ENCODE measurements around the gene CCDC110.

The CCDC110 gene

GRCh38 chr4:185472103-185472542 is 590 bp upstream of the CCDC110 start:
- DNase-seq (ENCODE audit: low read depth in 2 of 2) = no peak

GRCh38 chr4:185470501-185471195 is 885 bp downstream of the CCDC110 start:
- DNase-seq (ENCODE audit: low read depth in 2 of 2) = peak in 1 of 2 experiments; percentile 7

- no peak for DNase-seq (ENCODE audit: low read depth in 2 of 2)
Observed at GRCh38 chr4:185469580-185470154, 1.9 kb downstream of the CCDC110 start.

GRCh38 chr4:185468999-185469398 is 2.5 kb downstream of the CCDC110 start:
- DNase-seq (ENCODE audit: low read depth in 2 of 2) = no peak

- DNase-seq (ENCODE audit: low read depth in 2 of 2) = no peak
Observed at GRCh38 chr4:185467991-185468390, 3.5 kb downstream of the CCDC110 start.

- no peak for DNase-seq (ENCODE audit: low read depth in 2 of 2)
Observed at GRCh38 chr4:185467101-185467500, 4.4 kb downstream of the CCDC110 start.

- no peak for DNase-seq (ENCODE audit: low read depth in 2 of 2)
Observed at GRCh38 chr4:185465707-185466106, 5.8 kb downstream of the CCDC110 start.

GRCh38 chr4:185464887-185465286 is 6.6 kb downstream of the CCDC110 start:
- DNase-seq (ENCODE audit: low read depth in 2 of 2) = no peak

- DNase-seq (ENCODE audit: low read depth in 2 of 2) = no peak
Observed at GRCh38 chr4:185464183-185464582, 7.3 kb downstream of the CCDC110 start.

- DNase-seq (ENCODE audit: low read depth in 2 of 2) = no peak
Observed at GRCh38 chr4:185463541-185463940, 8.0 kb downstream of the CCDC110 start.

- no peak for DNase-seq (ENCODE audit: low read depth in 2 of 2)
Observed at GRCh38 chr4:185461565-185461964, 10.0 kb downstream of the CCDC110 start.

GRCh38 chr4:185457136-185457535 is 14.4 kb downstream of the CCDC110 start:
- DNase-seq (ENCODE audit: low read depth in 2 of 2) = no peak

GRCh38 chr4:185456131-185456530 is 15.4 kb downstream of the CCDC110 start:
- DNase-seq (ENCODE audit: low read depth in 2 of 2) = no peak

- DNase-seq (ENCODE audit: low read depth in 2 of 2) = no peak
Observed at GRCh38 chr4:185445209-185445608, 26.3 kb downstream of the CCDC110 start.

GRCh38 chr4:185441479-185441878 is 30.1 kb downstream of the CCDC110 start:
- no peak for DNase-seq (ENCODE audit: low read depth in 2 of 2)

- no peak for DNase-seq (ENCODE audit: low read depth in 2 of 2)
Observed at GRCh38 chr4:185437809-185438208, 33.7 kb downstream of the CCDC110 start.

GRCh38 chr4:185435466-185435865 is 36.1 kb downstream of the CCDC110 start:
- DNase-seq (ENCODE audit: low read depth in 2 of 2) = no peak

- DNase-seq (ENCODE audit: low read depth in 2 of 2) = no peak
Observed at GRCh38 chr4:185429660-185430059, 41.9 kb downstream of the CCDC110 start.

- DNase-seq (ENCODE audit: low read depth in 2 of 2) = no peak
Observed at GRCh38 chr4:185426960-185427688, 44.4 kb downstream of the CCDC110 start.

GRCh38 chr4:185425647-185426352 is 45.7 kb downstream of the CCDC110 start, which contains the start of gene UFSP2:
Gene UFSP2 (minus strand): TSS chr4:185425964. CDS start chr4:185425868, 96 bp downstream.
- DNase-seq (ENCODE audit: low read depth in 2 of 2) = peak; percentile 72 to 75

- no peak for DNase-seq (ENCODE audit: low read depth in 2 of 2)
Observed at GRCh38 chr4:185424905-185425646, 46.5 kb downstream of the CCDC110 start.
